T-helper 22 cell (primary cell): Measurements from ENCODE around the gene C3orf38.
"Not testable (repeated sequence)": the region's sequence is repeated elsewhere in the genome, so short reads cannot be mapped to it uniquely, and the experiment has no call there.

Experiments used
- DNase-seq: peaks from one replicate; pipeline ENCODE4 v3.0.0-alpha.2; 2020; ENCODE audit warnings: low read depth

The C3orf38 gene

DNA sequence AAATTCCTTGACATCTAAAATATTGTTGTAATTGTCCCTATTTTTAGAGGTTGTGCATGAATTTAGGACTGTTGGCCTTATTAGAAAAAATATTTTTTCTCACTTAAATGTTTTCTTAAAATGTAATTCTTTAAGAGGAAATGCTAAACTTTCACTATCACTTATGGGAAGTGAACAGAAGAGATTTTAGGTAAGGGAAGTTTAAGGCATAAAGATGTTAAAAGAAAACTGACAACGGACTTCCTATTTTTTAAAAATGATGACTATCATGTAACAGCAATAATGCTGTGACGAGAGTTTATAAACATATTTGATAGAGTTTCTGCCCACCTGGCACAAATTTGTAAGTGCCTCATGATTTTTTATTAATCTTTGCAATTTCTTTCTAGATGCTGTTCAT, 3.1 kb downstream of the C3orf38 start:
- no peak for DNase-seq

- DNase-seq: no peak
These were observed 16.7 kb downstream of the C3orf38 start for GRCh38 chr3:88166419-88166971.

DNA sequence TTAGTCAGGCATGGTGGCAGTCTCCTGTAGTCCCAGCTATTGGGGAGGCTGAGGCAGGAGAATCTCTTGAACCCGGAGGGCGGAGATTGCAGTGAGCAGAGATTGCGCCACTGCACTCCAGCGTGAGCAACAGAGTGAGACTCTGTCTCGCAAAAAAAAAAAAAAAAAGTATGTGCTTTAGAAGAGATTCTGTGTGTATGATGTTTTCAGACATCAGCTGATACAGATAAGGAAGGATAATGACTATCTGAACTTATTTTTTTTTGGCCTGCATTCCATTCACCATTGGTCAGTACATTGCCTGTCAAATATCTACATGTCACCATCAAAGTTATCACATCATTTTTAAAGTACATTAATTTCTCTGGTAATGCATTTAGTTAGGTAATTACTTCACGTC, 17.4 kb downstream of the C3orf38 start:
- DNase-seq: no peak

DNA sequence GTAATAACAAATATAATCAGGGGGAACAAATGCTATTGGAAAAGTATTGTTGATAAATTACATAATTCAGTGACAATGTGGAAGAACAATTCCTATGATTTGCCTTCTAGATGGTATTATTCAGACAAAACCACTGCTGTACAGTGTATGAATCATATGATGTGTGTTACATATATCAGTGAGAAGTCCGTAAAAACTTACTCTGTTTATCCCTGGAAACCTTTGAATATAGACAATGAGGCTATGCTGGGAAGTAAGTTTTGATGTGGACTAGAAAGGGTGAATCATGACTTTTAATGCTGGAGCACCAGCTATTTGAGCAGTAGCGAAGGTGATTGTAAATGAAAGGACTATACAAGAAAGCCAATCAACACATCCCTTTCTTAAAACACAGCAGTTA, 17.9 kb downstream of the C3orf38 start:
- DNase-seq: no peak

DNA sequence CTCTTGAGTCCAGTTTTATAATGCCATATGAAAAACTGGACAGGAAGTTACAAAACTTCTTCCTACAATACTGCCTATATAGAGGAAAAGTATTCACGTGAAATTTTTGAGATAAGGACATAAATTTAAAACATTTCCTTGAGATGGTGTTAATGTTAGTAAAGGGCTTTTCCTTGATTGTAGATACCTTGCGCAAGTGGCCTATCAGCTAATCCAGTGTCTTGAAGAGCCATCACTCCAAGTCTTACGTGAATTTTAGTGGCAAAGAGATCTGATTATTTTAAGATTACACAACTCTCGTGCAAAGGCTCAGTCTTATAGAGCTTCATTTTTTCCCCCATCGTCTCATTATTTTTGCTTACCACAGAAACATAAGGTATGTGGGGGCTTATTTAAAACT, 18.4 kb downstream of the C3orf38 start:
- no peak for DNase-seq

DNA sequence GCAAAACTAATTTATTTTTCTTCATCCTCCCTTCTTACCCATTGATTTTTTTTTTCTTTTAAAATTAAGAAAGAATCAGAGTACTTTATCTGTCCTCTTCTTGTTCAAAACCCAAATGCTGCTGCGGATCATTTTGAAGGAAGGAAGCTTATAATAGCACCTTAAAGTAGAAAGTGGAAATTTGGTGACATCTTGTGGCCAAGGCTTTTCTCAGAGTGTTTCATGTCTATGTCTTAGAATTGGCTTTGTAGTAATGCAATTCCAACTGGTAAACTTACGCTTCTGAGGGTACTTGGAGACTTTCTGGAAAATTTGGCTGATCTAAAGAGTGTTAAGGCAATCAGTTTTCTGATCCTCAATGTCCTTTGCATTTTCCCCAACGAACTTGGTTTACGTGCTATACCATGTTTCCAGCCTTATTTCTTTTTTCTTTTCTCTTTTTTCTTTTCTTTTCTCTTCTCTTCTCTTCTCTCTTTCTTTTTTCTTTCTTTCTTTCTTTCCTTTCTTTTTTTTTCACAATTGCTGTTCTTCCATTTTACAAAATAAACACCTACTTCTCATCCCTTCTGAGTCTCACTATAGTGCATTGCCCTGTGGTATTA, 30.7 kb downstream of the C3orf38 start:
- DNase-seq: no peak

DNA sequence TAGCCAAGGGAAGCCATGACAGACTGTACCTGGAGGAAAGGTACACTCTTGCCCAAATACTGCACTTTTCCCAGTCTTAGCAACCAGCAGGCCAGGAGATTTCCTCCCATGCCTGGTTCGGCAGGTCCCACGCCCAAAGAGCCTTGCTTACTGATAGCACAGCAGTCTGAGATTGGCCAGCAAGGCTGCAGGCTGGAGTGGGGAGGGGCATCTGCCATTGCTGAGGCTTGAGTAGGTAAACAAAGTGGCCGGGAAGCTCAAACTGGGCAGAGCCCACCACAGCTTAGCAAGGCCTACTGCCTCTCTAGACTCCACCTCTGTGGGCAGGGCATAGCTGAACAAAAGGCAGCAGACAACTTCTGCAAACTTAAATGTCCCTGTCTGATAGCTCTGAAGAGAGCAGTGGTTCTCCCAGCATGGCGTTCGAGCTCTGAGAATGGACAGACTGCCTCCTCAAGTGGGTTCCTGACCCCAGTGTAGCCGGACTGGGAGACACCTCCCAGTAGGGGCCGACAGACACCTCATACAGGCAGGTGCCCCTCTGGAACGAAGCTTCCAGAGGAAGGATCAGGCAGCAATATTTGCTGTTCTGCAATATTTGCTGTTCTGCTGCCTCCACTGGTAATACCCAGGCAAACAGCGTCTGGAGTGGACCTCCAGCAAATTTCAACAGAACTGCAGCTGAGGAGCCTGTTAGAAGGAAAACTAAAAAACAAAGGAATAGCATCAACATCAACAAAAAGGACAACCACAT, 32.6 kb downstream of the C3orf38 start:
- not testable (repeated sequence) for DNase-seq

DNA sequence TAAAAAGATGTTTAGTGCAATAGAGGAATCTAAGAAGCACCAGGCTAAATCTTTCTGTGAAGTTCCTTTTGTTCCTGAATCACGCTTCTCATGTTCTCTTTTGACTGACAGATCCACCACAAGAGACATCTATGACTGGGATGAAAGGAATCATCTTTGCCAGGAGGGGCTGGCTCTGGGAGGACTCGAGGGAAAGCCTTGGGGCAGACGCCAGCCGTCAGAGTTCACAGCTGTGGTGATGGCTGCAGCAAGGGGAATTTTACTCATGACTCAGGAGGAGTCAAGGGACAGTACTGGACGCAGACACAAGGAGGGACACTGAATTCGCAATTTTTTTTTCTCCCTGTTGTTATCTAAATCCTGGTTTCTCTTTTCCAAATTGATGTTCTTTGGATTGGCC, 38.7 kb downstream of the C3orf38 start:
- DNase-seq: no peak

GRCh38 chr3:88189361-88189810, 39.6 kb downstream of the C3orf38 start:
- no peak for DNase-seq

- DNase-seq: no peak
These were observed 42.2 kb downstream of the C3orf38 start for GRCh38 chr3:88191872-88192409.

- no peak for DNase-seq
These were observed 42.9 kb downstream of the C3orf38 start for GRCh38 chr3:88192631-88193030.

GRCh38 chr3:88195951-88196434, 46.2 kb downstream of the C3orf38 start:
- DNase-seq: no peak

- no peak for DNase-seq
These were observed 48.4 kb downstream of the C3orf38 start for GRCh38 chr3:88198121-88198520.

DNA sequence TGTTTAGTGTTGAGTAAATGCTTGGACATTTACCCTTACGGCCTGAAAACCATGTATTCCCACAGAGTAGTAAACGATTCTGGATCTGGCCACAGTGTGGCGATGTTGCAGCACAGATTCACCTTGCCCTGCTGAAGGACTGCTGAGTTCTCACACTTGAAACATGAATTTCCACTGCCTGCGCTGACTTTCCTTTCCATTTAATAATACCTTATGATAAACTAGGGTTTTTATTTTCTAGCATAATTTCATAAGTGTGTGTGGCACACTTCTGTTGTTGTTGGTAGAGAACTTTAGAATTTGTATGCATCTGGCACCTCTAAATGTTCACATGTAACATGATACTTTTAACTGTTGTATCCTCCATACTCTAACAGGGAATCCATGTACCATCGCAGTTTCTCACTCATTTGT, 53.9 kb downstream of the C3orf38 start:
- DNase-seq: no peak
